GM23338 (cell line): ENCODE results near the gene UGT1A7.

Experiments
- CREB1 ChIP-seq: fragments of 250-450 bp; sonication (Bioruptor Pico); IDR thresholded peaks from 2 replicates; pipeline ENCODE4 v1.5.0; 2020; ENCODE audit warnings: low read depth, mild to moderate bottlenecking, moderate library complexity
- EZH2 ChIP-seq: fragments of 200-600 bp; sonication (generic); IDR thresholded peaks from one replicate; pipeline ENCODE4 v1.8.0; 2017; ENCODE audit warnings: antibody characterized with exemption, mild to moderate bottlenecking, low read depth; ENCODE audit not compliant: unreplicated experiment
- JUNB ChIP-seq: IDR thresholded peaks from one replicate; pipeline ENCODE4 v1.6.1; 2016; ENCODE audit warnings: antibody characterized with exemption; ENCODE audit not compliant: unreplicated experiment
- POLR2AphosphoS5 ChIP-seq: IDR thresholded peaks from 2 replicates; pipeline ENCODE4 v1.6.1; 2016; ENCODE audit warnings: antibody characterized with exemption, low read depth
- STAT1 ChIP-seq: IDR thresholded peaks from one replicate; pipeline ENCODE4 v1.6.1; 2016; ENCODE audit warnings: antibody characterized with exemption; ENCODE audit not compliant: unreplicated experiment
- TF ChIP-seq, protein P1 (sequence below): IDR thresholded peaks from 2 replicates; pipeline ENCODE4 v1.6.1; 2016; ENCODE audit warnings: antibody characterized with exemption
- TF ChIP-seq, protein P2 (sequence below), 2 experiments: fragments of 200-600 bp in 1 of 2; sonication (generic) in 1 of 2; conservative IDR thresholded peaks; 2 replicates each; pipeline versions ENCODE4 v1.5.1 to v1.6.1; 2016 to 2017; ENCODE audit warnings: antibody characterized with exemption in 2 of 2, low read depth in 2 of 2, mild to moderate bottlenecking in 2 of 2, moderate library complexity in 1 of 2
- TF ChIP-seq, protein P3 (sequence below): IDR thresholded peaks from one replicate; pipeline ENCODE4 v1.6.1; 2018; ENCODE audit warnings: antibody characterized with exemption; ENCODE audit not compliant: unreplicated experiment

DNA sequence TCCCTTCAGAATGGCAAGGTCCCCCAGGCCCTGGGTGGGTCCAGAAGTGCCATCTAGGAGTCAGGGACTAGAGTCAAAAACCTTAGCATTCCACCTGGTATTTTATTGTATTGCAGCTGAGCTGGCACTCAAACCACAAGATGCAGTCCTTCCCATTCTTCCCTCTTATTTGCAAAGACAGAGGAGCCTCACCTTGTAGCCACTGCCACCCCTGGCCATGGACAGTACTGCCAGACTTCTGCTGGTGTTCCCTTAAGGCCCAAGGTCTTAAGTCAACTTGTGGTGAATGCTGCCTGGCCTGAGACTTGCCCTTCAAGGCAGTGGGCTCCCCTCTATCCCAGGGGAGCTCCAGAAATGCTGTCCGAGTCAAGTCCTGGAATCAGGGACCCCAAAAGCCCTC lies 38.6 kb upstream of the UGT1A7 start:
- no peak for TF ChIP-seq STAT1
- TF ChIP-seq POLR2AphosphoS5 = no peak
- TF ChIP-seq, protein P1, sequence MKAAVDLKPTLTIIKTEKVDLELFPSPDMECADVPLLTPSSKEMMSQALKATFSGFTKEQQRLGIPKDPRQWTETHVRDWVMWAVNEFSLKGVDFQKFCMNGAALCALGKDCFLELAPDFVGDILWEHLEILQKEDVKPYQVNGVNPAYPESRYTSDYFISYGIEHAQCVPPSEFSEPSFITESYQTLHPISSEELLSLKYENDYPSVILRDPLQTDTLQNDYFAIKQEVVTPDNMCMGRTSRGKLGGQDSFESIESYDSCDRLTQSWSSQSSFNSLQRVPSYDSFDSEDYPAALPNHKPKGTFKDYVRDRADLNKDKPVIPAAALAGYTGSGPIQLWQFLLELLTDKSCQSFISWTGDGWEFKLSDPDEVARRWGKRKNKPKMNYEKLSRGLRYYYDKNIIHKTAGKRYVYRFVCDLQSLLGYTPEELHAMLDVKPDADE = no peak
- TF ChIP-seq, protein P2, sequence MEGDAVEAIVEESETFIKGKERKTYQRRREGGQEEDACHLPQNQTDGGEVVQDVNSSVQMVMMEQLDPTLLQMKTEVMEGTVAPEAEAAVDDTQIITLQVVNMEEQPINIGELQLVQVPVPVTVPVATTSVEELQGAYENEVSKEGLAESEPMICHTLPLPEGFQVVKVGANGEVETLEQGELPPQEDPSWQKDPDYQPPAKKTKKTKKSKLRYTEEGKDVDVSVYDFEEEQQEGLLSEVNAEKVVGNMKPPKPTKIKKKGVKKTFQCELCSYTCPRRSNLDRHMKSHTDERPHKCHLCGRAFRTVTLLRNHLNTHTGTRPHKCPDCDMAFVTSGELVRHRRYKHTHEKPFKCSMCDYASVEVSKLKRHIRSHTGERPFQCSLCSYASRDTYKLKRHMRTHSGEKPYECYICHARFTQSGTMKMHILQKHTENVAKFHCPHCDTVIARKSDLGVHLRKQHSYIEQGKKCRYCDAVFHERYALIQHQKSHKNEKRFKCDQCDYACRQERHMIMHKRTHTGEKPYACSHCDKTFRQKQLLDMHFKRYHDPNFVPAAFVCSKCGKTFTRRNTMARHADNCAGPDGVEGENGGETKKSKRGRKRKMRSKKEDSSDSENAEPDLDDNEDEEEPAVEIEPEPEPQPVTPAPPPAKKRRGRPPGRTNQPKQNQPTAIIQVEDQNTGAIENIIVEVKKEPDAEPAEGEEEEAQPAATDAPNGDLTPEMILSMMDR (conservative IDR thresholded peaks at IDR 0.05; ENCODE audit: low read depth in 2 of 2) = peak; percentile 41 to 52
- TF ChIP-seq, protein P3, sequence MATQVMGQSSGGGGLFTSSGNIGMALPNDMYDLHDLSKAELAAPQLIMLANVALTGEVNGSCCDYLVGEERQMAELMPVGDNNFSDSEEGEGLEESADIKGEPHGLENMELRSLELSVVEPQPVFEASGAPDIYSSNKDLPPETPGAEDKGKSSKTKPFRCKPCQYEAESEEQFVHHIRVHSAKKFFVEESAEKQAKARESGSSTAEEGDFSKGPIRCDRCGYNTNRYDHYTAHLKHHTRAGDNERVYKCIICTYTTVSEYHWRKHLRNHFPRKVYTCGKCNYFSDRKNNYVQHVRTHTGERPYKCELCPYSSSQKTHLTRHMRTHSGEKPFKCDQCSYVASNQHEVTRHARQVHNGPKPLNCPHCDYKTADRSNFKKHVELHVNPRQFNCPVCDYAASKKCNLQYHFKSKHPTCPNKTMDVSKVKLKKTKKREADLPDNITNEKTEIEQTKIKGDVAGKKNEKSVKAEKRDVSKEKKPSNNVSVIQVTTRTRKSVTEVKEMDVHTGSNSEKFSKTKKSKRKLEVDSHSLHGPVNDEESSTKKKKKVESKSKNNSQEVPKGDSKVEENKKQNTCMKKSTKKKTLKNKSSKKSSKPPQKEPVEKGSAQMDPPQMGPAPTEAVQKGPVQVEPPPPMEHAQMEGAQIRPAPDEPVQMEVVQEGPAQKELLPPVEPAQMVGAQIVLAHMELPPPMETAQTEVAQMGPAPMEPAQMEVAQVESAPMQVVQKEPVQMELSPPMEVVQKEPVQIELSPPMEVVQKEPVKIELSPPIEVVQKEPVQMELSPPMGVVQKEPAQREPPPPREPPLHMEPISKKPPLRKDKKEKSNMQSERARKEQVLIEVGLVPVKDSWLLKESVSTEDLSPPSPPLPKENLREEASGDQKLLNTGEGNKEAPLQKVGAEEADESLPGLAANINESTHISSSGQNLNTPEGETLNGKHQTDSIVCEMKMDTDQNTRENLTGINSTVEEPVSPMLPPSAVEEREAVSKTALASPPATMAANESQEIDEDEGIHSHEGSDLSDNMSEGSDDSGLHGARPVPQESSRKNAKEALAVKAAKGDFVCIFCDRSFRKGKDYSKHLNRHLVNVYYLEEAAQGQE = no peak
- no peak for TF ChIP-seq EZH2
- no peak for TF ChIP-seq CREB1
- no peak for TF ChIP-seq JUNB
